GM18951 (cell line): ENCODE measurements around the gene EEFSEC.

Experiments used
- POLR2A ChIP-seq: IDR thresholded peaks from 4 replicates; pipeline ENCODE4 v1.6.1; 2011; ENCODE audit warnings: mild to moderate bottlenecking; ENCODE audit not compliant: insufficient read length, insufficient read depth; ENCODE audit errors: extremely low read depth
- in situ Hi-C: fragments of 300-500 bp; cut with MboI; formaldehyde crosslinking; loops from one replicate; pipeline ENCODE4 v1.12.0; 2022; ENCODE audit warnings: low sequenced_read_pairs, mixed read lengths, inconsistent platforms; ENCODE audit not compliant: unreplicated experiment

The EEFSEC gene

DNA sequence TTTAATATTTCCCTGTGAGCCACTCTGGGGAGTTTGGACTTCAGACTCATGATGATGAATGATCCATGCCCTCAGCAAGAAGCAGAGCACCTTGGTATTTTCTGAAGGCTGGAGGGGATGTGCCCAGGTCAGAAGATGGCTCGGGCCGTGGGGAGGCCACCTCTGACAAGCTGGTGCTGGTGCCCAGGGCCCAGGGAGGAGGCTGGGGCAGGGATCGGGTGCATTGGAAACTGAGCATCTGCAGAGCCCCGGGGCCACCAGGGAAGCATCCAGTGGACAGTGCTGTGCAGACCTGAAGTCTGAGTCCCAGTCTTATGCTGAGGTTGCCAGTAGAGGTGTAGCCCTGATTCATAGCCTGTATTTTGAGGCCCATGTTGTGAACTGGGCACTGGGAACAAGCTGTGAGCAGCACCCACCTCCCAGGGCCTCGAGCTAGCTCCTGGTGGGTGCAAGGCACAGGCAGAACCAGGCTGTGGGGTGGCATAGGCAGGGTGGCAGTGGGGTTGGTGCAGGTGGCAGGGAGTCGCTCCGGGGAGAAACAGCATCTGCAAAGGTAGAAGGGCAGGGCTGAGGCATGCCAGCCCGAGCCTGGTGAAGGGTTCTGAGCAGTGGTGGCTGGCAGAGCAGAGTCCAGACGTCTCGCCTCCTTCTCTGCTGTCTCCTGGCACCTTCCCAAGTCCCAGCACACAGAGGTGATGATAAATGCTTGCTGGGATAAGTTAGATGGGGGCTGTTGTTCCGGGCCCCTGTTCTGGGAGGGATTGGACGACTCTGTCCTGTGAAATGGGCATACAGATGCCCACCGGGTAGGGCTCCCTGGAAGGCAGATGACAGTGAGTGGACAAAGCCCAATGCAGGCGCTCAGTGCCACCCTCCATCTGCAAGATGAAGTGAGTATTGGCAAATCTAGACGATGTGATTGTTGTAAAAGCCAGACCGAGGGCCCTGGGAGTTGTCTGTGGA is 302.8 kb downstream of the EEFSEC start:
- no peak for TF ChIP-seq POLR2A
- in situ Hi-C loops, result no loop called here

DNA sequence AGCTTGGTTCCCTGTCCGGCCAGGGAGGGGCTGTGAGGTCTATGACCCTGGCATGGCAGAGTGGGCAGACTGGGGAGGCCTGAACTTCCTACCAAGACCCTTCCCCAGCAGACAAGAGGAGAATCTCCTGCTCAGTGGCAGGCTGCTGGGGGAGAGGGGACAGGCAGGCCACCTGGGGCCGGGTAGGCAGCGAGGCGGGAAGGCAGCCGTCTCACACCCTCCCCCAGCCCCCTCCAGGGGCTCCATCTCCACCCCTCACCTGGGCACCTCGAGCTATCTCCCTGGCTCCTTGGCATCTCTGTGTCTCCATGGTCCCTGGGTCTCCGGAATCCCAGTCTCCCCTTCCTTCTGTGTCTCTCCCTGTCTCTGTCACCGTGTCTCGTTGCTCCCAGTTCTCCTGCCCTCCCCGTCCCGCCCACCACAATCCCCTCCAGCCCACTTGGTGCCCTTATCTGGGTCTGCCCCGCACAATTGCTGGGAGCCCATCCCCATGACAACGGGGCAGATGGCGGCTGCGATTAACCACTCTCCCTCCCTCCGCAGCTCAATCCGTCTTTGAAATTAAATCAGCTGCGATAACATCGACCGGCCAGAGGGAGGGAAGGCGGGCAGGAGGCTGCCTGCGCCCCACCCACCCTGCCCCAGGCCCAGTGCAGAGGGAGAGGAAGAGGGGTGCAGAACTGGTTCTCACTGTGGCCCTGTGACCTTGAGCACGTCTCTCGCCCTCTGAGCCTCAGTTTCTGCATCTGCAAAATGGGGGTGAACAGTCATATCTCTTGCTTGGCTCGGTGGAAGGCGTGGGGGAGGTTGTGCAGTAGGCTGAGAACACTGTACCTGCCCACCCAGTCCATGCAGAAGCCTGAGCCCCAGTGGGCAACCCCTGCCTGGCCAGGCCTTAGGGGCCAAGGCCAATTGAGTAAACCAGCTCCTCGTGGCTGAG is 303.8 kb downstream of the EEFSEC start:
- no peak for TF ChIP-seq POLR2A
- in situ Hi-C loops, result no loop called here

DNA sequence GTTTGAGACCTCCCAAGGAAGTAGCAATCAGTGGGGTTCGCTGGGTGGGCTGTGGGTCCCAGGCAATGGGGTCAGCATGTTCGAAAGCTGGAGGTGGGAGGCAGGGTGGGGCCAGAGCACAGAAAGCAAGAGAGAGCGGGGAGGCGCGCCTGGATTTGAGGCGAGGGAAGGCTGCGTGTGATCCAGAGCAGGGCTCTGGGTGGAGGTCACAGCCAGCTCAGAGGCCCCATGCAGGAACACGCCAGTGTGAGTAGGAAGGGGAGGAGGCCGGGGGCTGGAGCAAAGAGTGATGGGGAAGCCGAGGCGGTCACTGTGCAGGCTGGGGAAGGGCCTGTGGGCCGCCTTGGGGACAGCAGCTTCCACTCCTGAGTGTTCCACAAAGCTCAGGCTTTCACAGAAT is 304.7 kb downstream of the EEFSEC start:
- no peak for TF ChIP-seq POLR2A
- in situ Hi-C loops, result no loop called here
